OCI-LY7 (cell line): ENCODE results near the gene TTC34.
"Not testable (repeated sequence)": the region's sequence is repeated elsewhere in the genome, so short reads cannot be mapped to it uniquely, and the experiment has no call there.

ENCODE experiments used
- EZH2phosphoT487 ChIP-seq: fragments of 200-600 bp; sonication (generic); IDR thresholded peaks from 2 replicates; pipeline ENCODE4 v1.6.1; 2018; ENCODE audit warnings: low read depth, borderline replicate concordance, mild to moderate bottlenecking, mixed run types, antibody characterized with exemption, low read length, moderate library complexity, mixed read lengths
- TF ChIP-seq, protein P1 (sequence below): fragments of 200-600 bp; sonication (generic); conservative IDR thresholded peaks from 2 replicates; pipeline ENCODE4 v1.5.1; 2014; ENCODE audit warnings: mild to moderate bottlenecking, antibody characterized with exemption, low read length, moderate library complexity, mixed read lengths

DNA sequence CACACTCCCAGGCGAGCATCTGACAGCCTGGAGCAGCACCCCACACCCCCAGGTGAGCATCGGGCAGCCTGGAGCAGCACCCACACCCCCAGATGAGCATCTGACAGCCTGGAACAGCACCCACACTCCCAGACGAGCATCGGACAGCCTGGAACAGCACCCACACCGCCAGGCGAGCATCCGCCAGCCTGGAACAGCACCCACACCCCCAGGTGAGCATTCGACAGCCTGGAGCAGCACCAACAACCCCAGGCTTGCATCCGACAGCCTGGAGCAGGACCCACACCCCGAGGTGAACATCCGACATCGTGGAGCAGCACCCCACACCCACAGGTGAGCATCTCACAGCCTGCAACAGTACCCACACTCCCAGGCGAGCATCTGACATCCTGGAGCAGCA lies 42.1 kb downstream of the TTC34 start:
- TF ChIP-seq, protein P1, sequence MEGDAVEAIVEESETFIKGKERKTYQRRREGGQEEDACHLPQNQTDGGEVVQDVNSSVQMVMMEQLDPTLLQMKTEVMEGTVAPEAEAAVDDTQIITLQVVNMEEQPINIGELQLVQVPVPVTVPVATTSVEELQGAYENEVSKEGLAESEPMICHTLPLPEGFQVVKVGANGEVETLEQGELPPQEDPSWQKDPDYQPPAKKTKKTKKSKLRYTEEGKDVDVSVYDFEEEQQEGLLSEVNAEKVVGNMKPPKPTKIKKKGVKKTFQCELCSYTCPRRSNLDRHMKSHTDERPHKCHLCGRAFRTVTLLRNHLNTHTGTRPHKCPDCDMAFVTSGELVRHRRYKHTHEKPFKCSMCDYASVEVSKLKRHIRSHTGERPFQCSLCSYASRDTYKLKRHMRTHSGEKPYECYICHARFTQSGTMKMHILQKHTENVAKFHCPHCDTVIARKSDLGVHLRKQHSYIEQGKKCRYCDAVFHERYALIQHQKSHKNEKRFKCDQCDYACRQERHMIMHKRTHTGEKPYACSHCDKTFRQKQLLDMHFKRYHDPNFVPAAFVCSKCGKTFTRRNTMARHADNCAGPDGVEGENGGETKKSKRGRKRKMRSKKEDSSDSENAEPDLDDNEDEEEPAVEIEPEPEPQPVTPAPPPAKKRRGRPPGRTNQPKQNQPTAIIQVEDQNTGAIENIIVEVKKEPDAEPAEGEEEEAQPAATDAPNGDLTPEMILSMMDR = not testable (repeated sequence)
- not testable (repeated sequence) for TF ChIP-seq EZH2phosphoT487
